Left forelimb (tissue), 1 donor: ENCODE measurements around the gene ZNF835.
A peak's percentile ranks its signal among the peaks of the same experiment; 100 is the strongest.
"Not testable (repeated sequence)": the region's sequence is repeated elsewhere in the genome, so short reads cannot be mapped to it uniquely, and the experiment has no call there.

ENCODE experiments used
- DNase-seq: peaks from one replicate; pipeline ENCODE4 v3.0.0-alpha.2; 2018; ENCODE audit warnings: low spot score

The ZNF835 gene

GRCh38 chr19:56671613-56671994 is at the start of gene ZNF835:
Gene ZNF835 (minus strand): TSS chr19:56671757. CDS start chr19:56665198, 6,559 bp downstream.
- peak; percentile 93 for DNase-seq

GRCh38 chr19:56720281-56720680 is 48.7 kb upstream of the ZNF835 start:
- no peak for DNase-seq

DNA sequence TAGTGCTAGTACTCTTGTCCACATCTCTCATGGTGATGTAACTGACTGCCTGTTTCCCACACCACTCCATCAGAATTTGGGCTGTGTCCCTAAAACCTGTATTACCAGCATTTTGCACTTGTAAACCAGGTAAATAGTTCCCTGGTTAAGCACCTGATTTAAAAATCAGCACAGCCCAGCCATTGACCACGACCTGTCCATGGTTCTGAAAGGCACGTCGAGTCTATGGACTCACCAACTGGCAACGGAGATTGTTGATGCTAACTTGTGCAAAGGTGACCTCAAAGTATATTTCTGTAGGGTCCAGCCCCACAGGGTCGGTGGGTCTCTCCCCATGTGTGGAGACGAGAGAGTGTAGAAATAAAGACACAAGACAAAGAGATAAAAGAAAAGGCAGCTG is 46.7 kb upstream of the ZNF835 start:
- DNase-seq = no peak

GRCh38 chr19:56712611-56713276 is 41.2 kb upstream of the ZNF835 start:
- DNase-seq = no peak

DNA sequence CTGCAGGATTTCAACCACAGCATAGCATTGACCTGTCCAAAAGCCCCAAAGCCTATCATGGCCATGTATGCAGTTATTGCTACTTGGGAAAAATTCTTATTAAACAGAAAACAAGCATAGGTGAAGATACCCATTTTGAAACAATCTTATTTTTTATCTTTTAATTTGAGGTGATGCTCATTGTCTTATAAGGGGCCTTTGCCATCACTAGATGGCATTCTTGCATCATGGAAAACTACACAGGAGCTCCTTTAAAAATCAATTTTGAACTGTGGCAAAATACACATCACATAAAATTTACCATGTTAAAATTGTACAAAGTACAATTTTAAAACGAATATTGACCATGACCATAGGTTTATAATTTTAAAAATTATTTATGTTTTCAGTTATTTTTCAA is 38.9 kb upstream of the ZNF835 start:
- DNase-seq = no peak

DNA sequence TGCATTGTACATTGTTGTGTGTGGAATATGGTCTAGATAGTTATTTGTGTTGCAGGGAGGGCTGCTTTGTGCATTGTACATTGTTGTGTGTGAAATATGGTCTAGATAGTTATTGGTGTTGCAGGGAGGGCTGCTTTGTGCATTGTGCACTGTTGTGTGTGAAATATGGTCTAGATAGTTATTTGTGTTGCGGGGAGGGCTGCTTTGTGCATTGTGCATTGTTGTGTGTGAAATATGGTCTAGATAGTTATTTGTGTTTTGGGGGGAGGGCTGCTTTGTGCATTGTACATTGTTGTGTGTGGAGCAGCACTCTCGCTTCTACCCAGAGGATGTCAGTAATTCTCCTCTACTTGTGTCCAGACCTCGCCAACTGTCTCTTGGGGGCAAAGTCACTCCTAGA is 36.3 kb upstream of the ZNF835 start:
- no peak for DNase-seq

DNA sequence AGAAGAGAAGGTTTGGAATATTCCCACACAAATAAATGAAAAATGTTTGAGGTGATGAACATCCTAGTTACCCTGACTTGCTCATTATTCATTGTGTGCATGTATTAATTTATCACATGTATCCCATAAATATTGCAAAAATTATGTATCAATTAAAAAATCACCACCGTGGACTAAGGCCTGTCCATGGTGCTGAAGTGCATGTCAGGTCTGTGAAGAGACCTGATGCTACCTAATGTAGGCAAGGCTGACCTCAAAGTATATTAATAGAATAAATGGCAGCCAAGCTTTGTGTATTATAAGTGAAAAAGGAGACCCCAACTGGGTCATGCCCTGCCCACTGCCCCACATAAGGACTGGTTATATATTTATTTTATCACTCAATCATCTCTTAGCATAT is 34.4 kb upstream of the ZNF835 start:
- no peak for DNase-seq

DNA sequence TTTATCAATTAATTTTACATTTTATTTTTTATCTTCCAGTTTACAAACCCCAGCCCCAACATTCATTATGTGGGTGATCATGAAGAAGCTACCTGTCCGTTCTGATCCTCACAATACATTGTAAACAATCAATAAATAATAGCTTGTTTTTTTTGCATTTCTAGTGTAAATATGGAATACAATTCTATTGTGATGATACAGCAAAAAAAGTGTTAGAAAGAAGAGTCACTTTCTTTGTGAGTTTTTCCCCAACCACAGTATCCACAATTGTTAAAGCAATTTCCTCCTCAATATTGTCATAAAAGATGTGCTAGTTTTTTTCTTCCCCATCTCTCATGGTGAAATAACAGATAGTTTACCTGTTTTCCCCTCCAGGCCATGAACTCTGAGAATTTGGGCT is 30.3 kb upstream of the ZNF835 start:
- no peak for DNase-seq

- DNase-seq = no peak
These were observed 28.0 kb upstream of the ZNF835 start for GRCh38 chr19:56699552-56699951.

- no peak for DNase-seq
These were observed 20.8 kb upstream of the ZNF835 start for GRCh38 chr19:56692206-56692895.

GRCh38 chr19:56690670-56691069 is 19.1 kb upstream of the ZNF835 start:
- no peak for DNase-seq

DNA sequence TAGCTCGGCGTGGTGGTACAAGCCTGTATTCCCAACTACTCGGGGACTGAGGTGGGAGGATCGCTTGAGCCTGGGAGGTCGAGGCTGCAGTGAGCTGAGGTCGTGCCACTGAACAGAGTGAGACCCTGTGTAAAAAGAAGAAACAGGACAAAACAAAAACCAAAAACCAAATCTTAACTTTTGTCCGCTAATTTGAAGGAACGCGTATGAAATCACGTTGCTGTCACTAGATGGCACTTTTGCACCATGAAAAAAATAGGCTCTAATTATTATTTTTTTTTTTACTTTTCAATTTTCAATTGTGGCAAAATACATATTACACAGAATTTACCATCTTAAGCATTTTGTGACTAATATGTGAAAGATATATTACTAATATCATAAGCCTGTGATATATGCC is 17.6 kb upstream of the ZNF835 start:
- DNase-seq = no peak

GRCh38 chr19:56687031-56687430 is 15.5 kb upstream of the ZNF835 start:
- no peak for DNase-seq

GRCh38 chr19:56683116-56683515 is 11.6 kb upstream of the ZNF835 start:
- DNase-seq = no peak

GRCh38 chr19:56681702-56682101 is 10.1 kb upstream of the ZNF835 start:
- DNase-seq = no peak

GRCh38 chr19:56678205-56678604 is 6.6 kb upstream of the ZNF835 start:
- no peak for DNase-seq

DNA sequence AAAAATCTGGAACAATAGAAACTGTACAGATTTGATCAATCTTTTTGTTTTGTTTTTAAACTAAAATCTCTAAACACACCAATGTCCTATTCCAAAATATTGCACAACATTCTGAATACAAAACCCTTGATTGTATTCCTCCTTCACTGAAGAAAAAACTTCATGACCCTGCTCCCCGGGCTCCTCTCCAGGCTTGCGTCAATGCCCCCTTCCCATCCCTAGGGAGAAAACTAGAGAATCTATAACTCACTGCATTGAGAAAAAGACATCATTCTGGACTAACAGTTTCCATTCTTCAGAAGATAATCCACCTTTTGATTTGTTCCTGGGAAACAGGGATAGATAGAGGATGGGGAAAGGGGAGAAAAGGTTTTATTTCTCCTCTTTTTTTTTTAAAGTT is 1.1 kb upstream of the ZNF835 start:
- not testable (repeated sequence) for DNase-seq

DNA sequence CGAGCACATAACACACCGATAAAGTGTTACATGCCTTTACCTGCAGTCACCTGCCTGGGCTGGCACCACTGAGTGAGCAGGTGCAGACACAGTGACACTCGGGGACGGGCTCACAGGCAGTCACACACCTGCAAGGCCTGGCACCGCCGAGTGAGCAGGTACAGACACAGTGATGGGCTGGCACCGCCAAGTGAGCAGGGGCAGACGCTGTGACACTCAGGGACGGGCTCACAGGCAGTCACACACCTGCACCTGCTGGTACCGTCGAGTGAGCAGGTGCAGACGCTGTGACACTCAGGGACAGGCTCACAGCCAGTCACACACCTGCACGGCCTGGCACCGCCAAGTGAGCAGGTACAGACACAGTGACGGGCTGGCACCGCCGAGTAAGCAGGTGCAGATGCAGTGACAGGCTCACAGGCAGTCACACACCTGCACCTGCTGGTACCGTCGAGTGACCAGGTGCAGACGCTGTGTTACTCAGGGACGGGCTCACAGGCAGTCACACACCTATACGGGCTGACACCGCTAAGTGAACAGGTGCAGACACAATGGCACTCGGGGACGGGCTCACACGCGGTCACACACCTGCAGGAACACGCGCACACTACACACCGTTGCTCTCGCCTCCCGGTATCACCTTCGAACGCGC is 470 bp downstream of the ZNF835 start:
- no peak for DNase-seq

DNA sequence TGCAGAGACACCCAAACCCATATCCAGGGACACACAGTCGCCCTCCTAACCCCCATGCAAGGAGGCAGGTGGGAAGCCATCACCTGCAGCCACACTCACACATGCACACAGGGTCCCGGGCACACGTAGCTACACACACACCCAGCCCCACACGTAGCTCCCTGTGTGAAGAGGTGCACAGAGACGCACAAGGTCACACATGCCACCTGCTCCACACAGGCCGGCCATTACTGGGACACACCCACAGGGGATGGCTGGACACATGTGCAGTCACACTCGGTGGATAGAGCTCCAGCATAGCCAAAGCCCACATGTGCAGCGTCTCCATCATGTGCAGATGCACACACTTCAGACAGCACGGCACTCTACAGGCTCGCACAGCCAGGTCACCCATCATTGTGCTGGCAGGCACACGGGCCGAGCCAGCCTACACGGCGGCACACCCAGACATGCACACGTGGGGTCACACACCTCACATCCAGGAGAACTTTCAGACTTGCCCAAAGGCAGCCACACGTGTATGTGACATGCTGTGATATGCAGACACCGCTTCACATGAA is 1.1 kb downstream of the ZNF835 start:
- DNase-seq = no peak

DNA sequence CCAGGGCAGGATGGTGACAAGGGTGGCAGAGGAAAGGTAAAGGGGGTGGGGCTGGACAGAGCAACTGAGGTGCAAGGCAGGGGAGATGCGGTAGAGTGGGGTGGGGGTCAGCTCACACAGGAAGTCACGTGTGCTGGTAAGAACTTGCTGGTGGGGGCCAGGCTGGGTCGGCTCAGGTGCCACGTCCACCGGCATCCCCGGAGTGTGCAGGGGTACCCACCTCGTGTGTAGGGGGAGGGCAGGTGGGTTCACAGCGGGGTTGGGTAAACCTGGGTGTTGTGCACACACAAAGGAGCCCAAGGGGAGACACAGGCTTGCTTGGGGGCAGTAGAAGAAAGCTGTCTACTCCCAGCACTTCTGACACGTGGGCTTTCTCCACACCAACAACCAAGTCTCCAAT is 2.9 kb downstream of the ZNF835 start:
- DNase-seq = no peak

GRCh38 chr19:56667311-56667870 is 4.2 kb downstream of the ZNF835 start:
- no peak for DNase-seq

- DNase-seq = no peak
These were observed 7.0 kb downstream of the ZNF835 start for GRCh38 chr19:56664511-56664910.
